ENCODE measurements around the gene DPYD. TPM values are rescaled to one million over a fixed set of nuclear protein-coding genes. Genes with fewer than 3 reads are reported as not detected.
A peak's percentile ranks its signal among the peaks of the same experiment; 100 is the strongest.

The DPYD gene
- total RNA-seq, 2 donors from 2014 or later: 9.2 to 17.5 TPM

- Histone ChIP-seq H3K9me3 (ENCODE audit: control insufficient read depth, low read length) (no peaks in the 10 kb centered on the region), H3K27ac (ENCODE audit: low read depth, low read length) (no peak overlapping the region), H3K4me1 (ENCODE audit: control insufficient read depth, insufficient read depth, low read length) (no peaks in the 10 kb centered on the region), H3K4me3 (ENCODE audit: low read length) (no peak overlapping the region), H3K27me3 (ENCODE audit: control insufficient read depth, insufficient read depth, low read length, poor library complexity, severe bottlenecking) (no peaks in the 10 kb centered on the region), H3K9ac (ENCODE audit: extremely low read depth, low read length, poor library complexity, severe bottlenecking) (no peak overlapping the region), H3K36me3 (ENCODE audit: control insufficient read depth, insufficient read depth, low read length) (no peaks in the 10 kb centered on the region)
- Mint-ChIP-seq H3K27me3 (ENCODE audit: insufficient read depth) (no peaks in the 10 kb centered on the region), H3K4me1 (no peaks in the 10 kb centered on the region), H3K4me3 (no peak overlapping the region), H3K9me3 (no peaks in the 10 kb centered on the region), H3K27ac (peak overlapping the region; percentile 32), H3K36me3 (ENCODE audit: low read depth) (no peaks in the 10 kb centered on the region)
- DNase-seq: no peak
- no peak for TF ChIP-seq CTCF (conservative IDR thresholded peaks at IDR 0.05)
- WGBS, 2 experiments (ENCODE audit: insufficient coverage in 1 of 2, insufficient read length in 1 of 2): 96% methylated on average over 2 of the region's 2 CpGs; no CpG with 5 or more reads in 1 of the 2 experiments
These were observed 43.5 kb downstream of the DPYD start for GRCh38 chr1:97877307-97877706.

GRCh38 chr1:97875996-97876395 is 44.8 kb downstream of the DPYD start:
- Histone ChIP-seq H3K9ac (ENCODE audit: extremely low read depth, low read length, poor library complexity, severe bottlenecking) (no peak overlapping the region), H3K4me1 (ENCODE audit: control insufficient read depth, insufficient read depth, low read length) (no peaks in the 10 kb centered on the region), H3K27ac (ENCODE audit: low read depth, low read length) (no peak overlapping the region), H3K36me3 (ENCODE audit: control insufficient read depth, insufficient read depth, low read length) (no peaks in the 10 kb centered on the region), H3K9me3 (ENCODE audit: control insufficient read depth, low read length) (no peaks in the 10 kb centered on the region), H3K27me3 (ENCODE audit: control insufficient read depth, insufficient read depth, low read length, poor library complexity, severe bottlenecking) (no peaks in the 10 kb centered on the region), H3K4me3 (ENCODE audit: low read length) (no peak overlapping the region)
- Mint-ChIP-seq H3K36me3 (ENCODE audit: low read depth) (no peaks in the 10 kb centered on the region), H3K4me1 (no peaks in the 10 kb centered on the region), H3K4me3 (no peak overlapping the region), H3K27ac (no peak overlapping the region), H3K9me3 (no peaks in the 10 kb centered on the region), H3K27me3 (ENCODE audit: insufficient read depth) (no peaks in the 10 kb centered on the region)
- 92 to 93% methylated on average over 3 of the region's 3 CpGs for WGBS, 2 experiments (ENCODE audit: insufficient coverage in 1 of 2, insufficient read length in 1 of 2)
- TF ChIP-seq CTCF (conservative IDR thresholded peaks at IDR 0.05): no peak
- DNase-seq: no peak

GRCh38 chr1:97870589-97870988 is 50.2 kb downstream of the DPYD start:
- H3K27ac Mint-ChIP-seq: no peak overlapping the region
- no peaks in the 10 kb centered on the region for H3K36me3 Mint-ChIP-seq (ENCODE audit: low read depth)
- no peak overlapping the region for H3K4me3 Mint-ChIP-seq
- Histone ChIP-seq H3K4me3 (ENCODE audit: low read length) (no peak overlapping the region), H3K9me3 (ENCODE audit: control insufficient read depth, low read length) (peaks cover 5% of the 10 kb centered on the region), H3K36me3 (ENCODE audit: control insufficient read depth, insufficient read depth, low read length) (no peaks in the 10 kb centered on the region), H3K9ac (ENCODE audit: extremely low read depth, low read length, poor library complexity, severe bottlenecking) (no peak overlapping the region), H3K27me3 (ENCODE audit: control insufficient read depth, insufficient read depth, low read length, poor library complexity, severe bottlenecking) (no peaks in the 10 kb centered on the region), H3K4me1 (ENCODE audit: control insufficient read depth, insufficient read depth, low read length) (no peaks in the 10 kb centered on the region), H3K27ac (ENCODE audit: low read depth, low read length) (no peak overlapping the region)
- H3K27me3 Mint-ChIP-seq (ENCODE audit: insufficient read depth): no peaks in the 10 kb centered on the region
- TF ChIP-seq CTCF (conservative IDR thresholded peaks at IDR 0.05): no peak
- no peaks in the 10 kb centered on the region for H3K9me3 Mint-ChIP-seq
- no peak for DNase-seq
- H3K4me1 Mint-ChIP-seq: no peaks in the 10 kb centered on the region
- 60 to 75% methylated on average over 4 to 7 of the region's 7 CpGs for WGBS, 2 experiments (ENCODE audit: insufficient coverage in 1 of 2, insufficient read length in 1 of 2)

Data from endodermal cell (in vitro differentiated cells).